ENCODE measurements around the gene TAC3.

The TAC3 gene

DNA sequence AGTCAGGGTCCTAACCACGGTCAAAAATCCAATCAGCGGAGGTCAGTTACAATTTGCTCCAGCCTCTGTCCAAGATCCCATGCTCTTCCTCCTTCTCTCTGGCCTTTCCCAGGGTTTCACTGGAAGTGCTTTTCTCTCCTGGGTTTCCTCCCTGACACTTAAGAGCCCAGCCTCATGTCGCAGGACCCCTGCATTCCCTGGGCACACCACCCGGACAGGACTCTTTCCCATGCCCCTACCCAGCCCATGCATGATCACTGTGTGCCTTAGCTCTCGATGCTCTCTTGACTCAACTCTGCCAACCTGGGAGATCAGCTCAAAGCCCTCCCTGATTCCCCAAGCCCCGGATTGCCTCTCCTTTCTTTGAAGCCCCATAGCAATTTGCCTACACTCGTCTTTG, 15.5 kb upstream of the TAC3 start:
- Histone ChIP-seq H3K9me3 (ENCODE audit: insufficient read depth, low read length) (no peaks in the 10 kb centered on the region), H3K4me2 (ENCODE audit: low read depth, low read length, poor library complexity, severe bottlenecking) (no peak overlapping the region), H3K9ac (ENCODE audit: low read length) (no peak overlapping the region), H2AFZ (ENCODE audit: low read depth, low read length, severe bottlenecking) (no peak overlapping the region), H3K27me3 (ENCODE audit: low read length) (no peaks in the 10 kb centered on the region), H3K4me3 (ENCODE audit: insufficient read depth, low read length, poor library complexity, severe bottlenecking) (no peak overlapping the region), H3K27ac (ENCODE audit: low read depth, low read length) (no peak overlapping the region), H3K36me3 (ENCODE audit: low read length) (no peaks in the 10 kb centered on the region), H4K20me1 (ENCODE audit: low read depth, low read length) (no peaks in the 10 kb centered on the region), H3K9me2 (replicated peaks; ENCODE audit: insufficient read depth, low read length) (no peaks in the 10 kb centered on the region), H3F3A (ENCODE audit: insufficient read depth) (no peaks in the 10 kb centered on the region), H3K79me2 (ENCODE audit: insufficient read depth, low read length) (no peaks in the 10 kb centered on the region)
- TF ChIP-seq, protein P1, sequence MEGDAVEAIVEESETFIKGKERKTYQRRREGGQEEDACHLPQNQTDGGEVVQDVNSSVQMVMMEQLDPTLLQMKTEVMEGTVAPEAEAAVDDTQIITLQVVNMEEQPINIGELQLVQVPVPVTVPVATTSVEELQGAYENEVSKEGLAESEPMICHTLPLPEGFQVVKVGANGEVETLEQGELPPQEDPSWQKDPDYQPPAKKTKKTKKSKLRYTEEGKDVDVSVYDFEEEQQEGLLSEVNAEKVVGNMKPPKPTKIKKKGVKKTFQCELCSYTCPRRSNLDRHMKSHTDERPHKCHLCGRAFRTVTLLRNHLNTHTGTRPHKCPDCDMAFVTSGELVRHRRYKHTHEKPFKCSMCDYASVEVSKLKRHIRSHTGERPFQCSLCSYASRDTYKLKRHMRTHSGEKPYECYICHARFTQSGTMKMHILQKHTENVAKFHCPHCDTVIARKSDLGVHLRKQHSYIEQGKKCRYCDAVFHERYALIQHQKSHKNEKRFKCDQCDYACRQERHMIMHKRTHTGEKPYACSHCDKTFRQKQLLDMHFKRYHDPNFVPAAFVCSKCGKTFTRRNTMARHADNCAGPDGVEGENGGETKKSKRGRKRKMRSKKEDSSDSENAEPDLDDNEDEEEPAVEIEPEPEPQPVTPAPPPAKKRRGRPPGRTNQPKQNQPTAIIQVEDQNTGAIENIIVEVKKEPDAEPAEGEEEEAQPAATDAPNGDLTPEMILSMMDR (IDR thresholded peaks at IDR 0.05; ENCODE audit: insufficient read depth, low read length, poor library complexity, severe bottlenecking) = no peak
- TF ChIP-seq EZH2phosphoT487 (conservative IDR thresholded peaks at IDR 0.05; ENCODE audit: low read length) = no peak

GRCh38 chr12:57031138-57031725, 14.9 kb upstream of the TAC3 start:
- H3K79me2 ChIP-seq (ENCODE audit: insufficient read depth, low read length) = no peaks in the 10 kb centered on the region
- H3K9me2 ChIP-seq (replicated peaks; ENCODE audit: insufficient read depth, low read length) = no peaks in the 10 kb centered on the region
- H3K9ac ChIP-seq (ENCODE audit: low read length) = no peak overlapping the region; the same call in 1 of the 2 replicates
- H3K9me3 ChIP-seq (ENCODE audit: insufficient read depth, low read length) = no peaks in the 10 kb centered on the region
- no peaks in the 10 kb centered on the region for H3F3A ChIP-seq (ENCODE audit: insufficient read depth)
- no peaks in the 10 kb centered on the region for H3K36me3 ChIP-seq (ENCODE audit: low read length)
- no peak overlapping the region for H2AFZ ChIP-seq (ENCODE audit: low read depth, low read length, severe bottlenecking)
- H4K20me1 ChIP-seq (ENCODE audit: low read depth, low read length) = no peaks in the 10 kb centered on the region
- no peak overlapping the region for H3K4me2 ChIP-seq (ENCODE audit: low read depth, low read length, poor library complexity, severe bottlenecking)
- H3K27me3 ChIP-seq (ENCODE audit: low read length) = no peaks in the 10 kb centered on the region
- H3K4me3 ChIP-seq (ENCODE audit: insufficient read depth, low read length, poor library complexity, severe bottlenecking) = no peak overlapping the region
- TF ChIP-seq, protein P1 (IDR thresholded peaks at IDR 0.05; ENCODE audit: insufficient read depth, low read length, poor library complexity, severe bottlenecking) = peak; percentile 14
- TF ChIP-seq EZH2phosphoT487 (conservative IDR thresholded peaks at IDR 0.05; ENCODE audit: low read length) = no peak
- H3K27ac ChIP-seq (ENCODE audit: low read depth, low read length) = no peak overlapping the region

GRCh38 chr12:57029457-57029856, 13.1 kb upstream of the TAC3 start:
- Histone ChIP-seq H3K9me2 (replicated peaks; ENCODE audit: insufficient read depth, low read length) (no peaks in the 10 kb centered on the region), H3K36me3 (ENCODE audit: low read length) (no peaks in the 10 kb centered on the region), H3K4me3 (ENCODE audit: insufficient read depth, low read length, poor library complexity, severe bottlenecking) (no peak overlapping the region), H3K27ac (ENCODE audit: low read depth, low read length) (no peak overlapping the region), H3K9me3 (ENCODE audit: insufficient read depth, low read length) (no peaks in the 10 kb centered on the region), H3F3A (ENCODE audit: insufficient read depth) (no peaks in the 10 kb centered on the region), H3K4me2 (ENCODE audit: low read depth, low read length, poor library complexity, severe bottlenecking) (no peak overlapping the region), H2AFZ (ENCODE audit: low read depth, low read length, severe bottlenecking) (no peak overlapping the region), H4K20me1 (ENCODE audit: low read depth, low read length) (no peaks in the 10 kb centered on the region), H3K9ac (ENCODE audit: low read length) (no peak overlapping the region), H3K27me3 (ENCODE audit: low read length) (no peaks in the 10 kb centered on the region), H3K79me2 (ENCODE audit: insufficient read depth, low read length) (no peaks in the 10 kb centered on the region)
- no peak for TF ChIP-seq EZH2phosphoT487 (conservative IDR thresholded peaks at IDR 0.05; ENCODE audit: low read length)
- TF ChIP-seq, protein P1 (IDR thresholded peaks at IDR 0.05; ENCODE audit: insufficient read depth, low read length, poor library complexity, severe bottlenecking) = no peak
